Type B pancreatic cell (in vitro differentiated cells): ENCODE data around the gene NAALADL1. TPM values are rescaled to one million over a fixed set of nuclear protein-coding genes. Genes with fewer than 3 reads are reported as not detected.

Experiments used
- DNase-seq: peaks from one replicate; pipeline ENCODE4 v3.0.0; 2021; ENCODE audit warnings: mixed read lengths; ENCODE audit not compliant: unreplicated experiment; ENCODE audit errors: extremely low spot score
- H3K27ac Mint-ChIP-seq: 2 replicates; pipeline ENCODE4 v1.8.0; 2021; ENCODE audit warnings: mild to moderate bottlenecking, mixed read lengths
- H3K27me3 Mint-ChIP-seq: 2 replicates; pipeline ENCODE4 v1.8.0; 2021; ENCODE audit warnings: mixed read lengths
- H3K36me3 Mint-ChIP-seq: 2 replicates; pipeline ENCODE4 v1.8.0; 2021; ENCODE audit warnings: mixed read lengths
- H3K4me1 Mint-ChIP-seq: one replicate; pipeline ENCODE4 v1.8.0; 2021; ENCODE audit warnings: mixed read lengths; ENCODE audit not compliant: unreplicated experiment
- H3K4me3 Mint-ChIP-seq: 2 replicates; pipeline ENCODE4 v1.8.0; 2021; ENCODE audit warnings: mild to moderate bottlenecking, mixed read lengths
- H3K9me3 Mint-ChIP-seq: 2 replicates; pipeline ENCODE4 v1.8.0; 2021; ENCODE audit warnings: mixed read lengths
- CTCF ChIP-seq: fragments of 200-600 bp; sonication (generic); conservative IDR thresholded peaks from 2 replicates; pipeline ENCODE4 v1.5.0; 2021; ENCODE audit warnings: antibody characterized with exemption, mild to moderate bottlenecking
- total RNA-seq: library from RNA; stranded (reverse); gene quantifications from 2 replicates; pipeline ENCODE4 v1.2.1, GENCODE V29; 2021; ENCODE audit warnings: low replicate concordance

Gene NAALADL1
- total RNA-seq, 1 donor from 2014 or later: 1.2 TPM

DNA sequence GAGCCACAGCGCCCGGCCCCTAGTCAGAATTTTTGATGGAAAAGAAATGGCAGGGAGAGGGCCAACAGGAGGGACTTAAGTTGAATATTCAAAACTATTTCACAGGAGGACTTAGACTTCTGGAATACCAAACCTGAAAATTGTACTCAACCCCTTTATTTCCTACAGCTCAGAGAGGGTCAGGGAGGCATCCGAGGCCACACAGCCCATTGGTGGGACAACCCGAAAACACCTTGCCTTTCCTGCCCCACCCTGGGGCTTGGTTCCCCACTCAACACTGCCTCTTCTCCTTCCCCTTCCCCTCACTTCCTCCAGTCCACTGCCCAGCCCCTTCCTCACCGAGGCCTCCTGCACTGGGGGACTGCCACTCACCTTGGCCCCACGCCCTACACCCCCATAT is 1.4 kb downstream of the NAALADL1 start:
- no peak for TF ChIP-seq CTCF
- Mint-ChIP-seq H3K4me3 (no peak overlapping the region), H3K36me3 (no peaks in the 10 kb centered on the region), H3K27ac (no peak overlapping the region), H3K4me1 (no peaks in the 10 kb centered on the region), H3K9me3 (no peaks in the 10 kb centered on the region), H3K27me3 (peaks cover 5% of the 10 kb centered on the region)
- DNase-seq: no peak

DNA sequence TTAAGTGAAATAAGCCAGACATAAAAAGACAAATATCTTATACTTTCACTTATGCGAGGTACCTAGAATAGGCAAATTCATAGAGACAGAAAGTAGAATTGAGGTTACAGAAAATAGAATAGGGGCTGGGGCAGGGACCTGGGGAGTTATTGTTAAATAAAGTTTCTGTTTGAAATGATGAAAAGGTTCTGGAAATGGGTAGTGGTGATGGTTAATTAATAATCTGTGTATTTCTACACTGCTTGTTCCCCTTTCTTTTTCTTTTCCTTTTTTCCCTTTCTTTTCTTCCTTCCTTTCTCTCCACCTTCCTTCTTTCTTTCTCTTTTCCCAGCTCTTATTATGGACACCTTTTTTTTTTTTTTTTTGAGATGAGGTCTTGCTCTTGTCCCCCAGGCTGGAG is 2.8 kb downstream of the NAALADL1 start:
- Mint-ChIP-seq H3K27ac (no peak overlapping the region), H3K4me1 (no peaks in the 10 kb centered on the region), H3K36me3 (no peaks in the 10 kb centered on the region), H3K27me3 (peaks cover 5% of the 10 kb centered on the region), H3K4me3 (no peak overlapping the region), H3K9me3 (no peaks in the 10 kb centered on the region)
- DNase-seq: no peak
- no peak for TF ChIP-seq CTCF

DNA sequence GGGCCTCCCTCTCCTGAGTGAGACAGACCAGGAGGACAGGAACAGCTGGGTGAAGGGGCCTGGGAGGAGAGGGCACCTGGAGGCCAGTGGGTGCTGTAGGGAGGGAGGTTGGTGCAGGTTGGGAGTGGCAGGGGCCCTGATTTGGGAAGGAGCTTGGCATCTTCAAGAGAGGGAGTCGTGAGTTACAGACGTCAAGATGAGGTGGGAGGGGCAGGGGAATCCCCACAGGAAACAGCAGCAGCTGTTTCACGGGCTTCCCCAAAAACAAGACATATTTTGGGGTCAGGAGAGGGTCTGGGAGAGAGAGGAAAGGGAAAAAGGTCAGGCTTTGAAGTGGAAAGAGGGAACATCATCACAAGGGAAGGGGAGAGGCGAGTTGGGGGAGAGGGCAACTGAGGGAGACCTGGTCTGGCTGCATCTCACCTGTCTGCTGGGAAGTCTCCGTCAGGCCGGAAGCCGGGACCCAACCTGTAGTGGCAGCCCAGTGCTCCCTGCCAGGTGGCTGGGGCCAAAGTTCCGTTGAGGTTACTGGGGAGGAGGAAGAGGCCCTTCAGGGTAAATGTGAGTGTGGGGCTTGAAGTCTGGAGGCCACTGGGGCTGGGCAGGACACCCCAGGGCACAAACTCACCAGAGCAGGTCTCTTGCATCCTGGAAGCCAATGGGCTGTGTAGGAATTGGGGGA is 4.4 kb downstream of the NAALADL1 start:
- DNase-seq: no peak
- H3K9me3 Mint-ChIP-seq: no peaks in the 10 kb centered on the region
- H3K36me3 Mint-ChIP-seq: no peaks in the 10 kb centered on the region
- H3K27ac Mint-ChIP-seq: peak overlapping the region; percentile 39
- H3K4me1 Mint-ChIP-seq: no peaks in the 10 kb centered on the region
- H3K27me3 Mint-ChIP-seq: peaks cover 5% of the 10 kb centered on the region
- no peak for TF ChIP-seq CTCF
- no peak overlapping the region for H3K4me3 Mint-ChIP-seq

DNA sequence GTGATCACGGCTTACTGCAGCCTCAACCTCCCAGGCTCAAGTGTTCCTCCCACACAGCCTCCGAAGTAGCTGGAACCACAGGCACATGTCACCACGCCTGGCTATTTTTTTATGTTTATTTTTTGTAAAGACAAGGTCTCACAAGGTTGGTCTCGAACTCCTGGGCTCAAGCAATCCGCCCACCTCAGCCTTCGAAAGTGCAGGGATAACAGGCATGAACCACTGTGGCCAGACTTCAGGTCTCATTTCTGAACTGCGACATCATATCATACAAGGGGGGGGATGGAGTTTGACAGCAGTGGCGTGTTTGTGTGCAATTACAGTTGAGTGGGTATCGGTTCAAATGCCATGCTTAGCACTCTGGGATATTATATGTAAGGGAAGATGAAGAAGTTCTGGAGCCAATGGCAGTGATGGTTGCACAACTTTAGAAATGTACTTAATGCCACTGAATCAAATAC is 6.9 kb downstream of the NAALADL1 start:
- peaks cover 3% of the 10 kb centered on the region for H3K36me3 Mint-ChIP-seq
- DNase-seq: no peak
- no peaks in the 10 kb centered on the region for H3K9me3 Mint-ChIP-seq
- peaks cover 8% of the 10 kb centered on the region for H3K27me3 Mint-ChIP-seq
- no peak for TF ChIP-seq CTCF
- no peaks in the 10 kb centered on the region for H3K4me1 Mint-ChIP-seq
- H3K4me3 Mint-ChIP-seq: no peak overlapping the region
- H3K27ac Mint-ChIP-seq: no peak overlapping the region

GRCh38 chr11:65047581-65048422 is 10.6 kb downstream of the NAALADL1 start:
- Mint-ChIP-seq H3K9me3 (no peaks in the 10 kb centered on the region), H3K27ac (no peak overlapping the region), H3K36me3 (peaks cover 6% of the 10 kb centered on the region), H3K4me1 (no peaks in the 10 kb centered on the region), H3K4me3 (no peak overlapping the region), H3K27me3 (peaks cover 4% of the 10 kb centered on the region)
- no peak for DNase-seq
- no peak for TF ChIP-seq CTCF
